Esophagus squamous epithelium (tissue), 5 donors: ENCODE results near the gene RPL7A. TPM values are rescaled to one million over a fixed set of nuclear protein-coding genes. Genes with fewer than 3 reads are reported as not detected.
"Not testable (repeated sequence)": the region's sequence is repeated elsewhere in the genome, so short reads cannot be mapped to it uniquely, and the experiment has no call there.

Source experiments
- DNase-seq: peaks from one replicate; lab custom pipeline; 2025; lab: John Stamatoyannopoulos, UW
- H3K27ac ChIP-seq, 4 donors: fragments of 200-600 bp; sonication (generic); one replicate each; pipeline ENCODE4 v1.5.1; 2016 to 2019; ENCODE audit warnings: mild to moderate bottlenecking in 1 of 4
- H3K27me3 ChIP-seq, 4 donors: fragments of 200-600 bp; sonication (generic); 1 replicate in 3 of 4; 2 replicates in 1 of 4; pipeline versions ENCODE4 v1.5.1 to v1.6.0; 2017 to 2021; ENCODE audit warnings: antibody characterized with exemption in 1 of 4
- H3K36me3 ChIP-seq, 3 donors: fragments of 200-600 bp; sonication (generic); one replicate each; pipeline ENCODE4 v1.5.1; 2016 to 2019
- H3K4me1 ChIP-seq, 3 donors: fragments of 200-600 bp; sonication (generic); one replicate each; pipeline ENCODE4 v1.5.1; 2017 to 2019
- H3K4me3 ChIP-seq, 4 donors: fragments of 200-600 bp; sonication (generic); 1 replicate in 3 of 4; 2 replicates in 1 of 4; pipeline ENCODE4 v1.5.1; 2016 to 2019; ENCODE audit warnings: mild to moderate bottlenecking in 2 of 4, moderate library complexity in 1 of 4
- H3K9me3 ChIP-seq, 3 donors: fragments of 200-600 bp; sonication (generic); one replicate each; pipeline ENCODE4 v1.5.1; 2016 to 2019
- POLR2A ChIP-seq, 4 donors: fragments of 450-650 bp; IDR thresholded peaks; one replicate each; pipeline ENCODE4 v1.6.1; 2017; ENCODE audit warnings: antibody characterized with exemption in 4 of 4, mild to moderate bottlenecking in 4 of 4, moderate library complexity in 3 of 4
- WGBS, 2 donors: methylation state at CpG; one replicate each; pipeline ENCODE4 v1.1.5; 2018; 5-methylcytosine and 5-hydroxymethylcytosine counted together
- intact Hi-C: fragments of 100-400 bp; cut with DNase I; formaldehyde crosslinking; loops from one replicate; pipeline ENCODE4 v1.15.0; 2022
- total RNA-seq, 4 donors: library from RNA; depleted of rRNA; stranded (reverse); fragments of >200 nt; gene quantifications; one replicate each; pipeline ENCODE4 v1.1.0, GENCODE V29; 2016
- TF ChIP-seq, protein P1 (sequence below), 6 experiments: fragments of 450-650 bp in 4 of 6; fragments of 200-600 bp in 2 of 6; sonication (generic) in 2 of 6; IDR thresholded peaks; one replicate each; pipeline ENCODE4 v1.5.1; 2016 to 2019; ENCODE audit warnings: antibody characterized with exemption in 6 of 6, mild to moderate bottlenecking in 4 of 6, moderate library complexity in 4 of 6
- donor health status: DM: yes; HTN: yes; CAD: no.

RPL7A gene
- total RNA-seq, 4 donors from 2014 or later, result 1,828 to 2,553 (median 2,363) TPM

DNA sequence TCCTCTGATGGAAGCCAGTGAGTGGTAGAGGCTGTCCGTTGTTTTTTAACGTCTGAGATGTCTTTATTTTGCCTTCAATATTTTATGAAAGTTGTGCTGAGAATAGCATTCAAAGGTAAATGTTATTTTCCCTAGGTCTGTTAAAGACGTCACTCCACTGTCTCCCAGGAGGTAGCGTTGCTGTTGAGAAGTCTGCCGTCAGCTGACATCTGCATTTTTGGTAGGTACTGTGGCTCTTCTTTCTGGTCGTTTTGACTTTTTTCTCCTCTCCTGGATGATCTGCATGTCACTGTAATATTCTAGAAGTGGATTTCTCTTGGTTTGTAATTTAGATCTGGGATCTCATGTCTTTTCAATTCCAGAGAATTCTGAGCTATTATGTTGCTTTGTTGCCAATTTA is 38.4 kb upstream of the RPL7A start:
- Histone ChIP-seq H3K36me3 (no peaks in the 10 kb centered on the region), H3K4me1 (peaks cover 0 to 2% (median 0%) of the 10 kb centered on the region in 3 donors), H3K9me3 (no peaks in the 10 kb centered on the region), H3K27ac (no peak overlapping the region), H3K4me3 (no peak overlapping the region), H3K27me3 (peaks cover 0 to 20% (median 0%) of the 10 kb centered on the region in 4 donors)
- no peak for DNase-seq
- intact Hi-C loops, result no loop called here
- TF ChIP-seq, protein P1, sequence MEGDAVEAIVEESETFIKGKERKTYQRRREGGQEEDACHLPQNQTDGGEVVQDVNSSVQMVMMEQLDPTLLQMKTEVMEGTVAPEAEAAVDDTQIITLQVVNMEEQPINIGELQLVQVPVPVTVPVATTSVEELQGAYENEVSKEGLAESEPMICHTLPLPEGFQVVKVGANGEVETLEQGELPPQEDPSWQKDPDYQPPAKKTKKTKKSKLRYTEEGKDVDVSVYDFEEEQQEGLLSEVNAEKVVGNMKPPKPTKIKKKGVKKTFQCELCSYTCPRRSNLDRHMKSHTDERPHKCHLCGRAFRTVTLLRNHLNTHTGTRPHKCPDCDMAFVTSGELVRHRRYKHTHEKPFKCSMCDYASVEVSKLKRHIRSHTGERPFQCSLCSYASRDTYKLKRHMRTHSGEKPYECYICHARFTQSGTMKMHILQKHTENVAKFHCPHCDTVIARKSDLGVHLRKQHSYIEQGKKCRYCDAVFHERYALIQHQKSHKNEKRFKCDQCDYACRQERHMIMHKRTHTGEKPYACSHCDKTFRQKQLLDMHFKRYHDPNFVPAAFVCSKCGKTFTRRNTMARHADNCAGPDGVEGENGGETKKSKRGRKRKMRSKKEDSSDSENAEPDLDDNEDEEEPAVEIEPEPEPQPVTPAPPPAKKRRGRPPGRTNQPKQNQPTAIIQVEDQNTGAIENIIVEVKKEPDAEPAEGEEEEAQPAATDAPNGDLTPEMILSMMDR (IDR thresholded peaks at IDR 0.05), result no peak
- TF ChIP-seq POLR2A (IDR thresholded peaks at IDR 0.05), result no peak
- 70 to 79% methylated on average over 6 of the region's 6 CpGs for WGBS, 2 donors

DNA sequence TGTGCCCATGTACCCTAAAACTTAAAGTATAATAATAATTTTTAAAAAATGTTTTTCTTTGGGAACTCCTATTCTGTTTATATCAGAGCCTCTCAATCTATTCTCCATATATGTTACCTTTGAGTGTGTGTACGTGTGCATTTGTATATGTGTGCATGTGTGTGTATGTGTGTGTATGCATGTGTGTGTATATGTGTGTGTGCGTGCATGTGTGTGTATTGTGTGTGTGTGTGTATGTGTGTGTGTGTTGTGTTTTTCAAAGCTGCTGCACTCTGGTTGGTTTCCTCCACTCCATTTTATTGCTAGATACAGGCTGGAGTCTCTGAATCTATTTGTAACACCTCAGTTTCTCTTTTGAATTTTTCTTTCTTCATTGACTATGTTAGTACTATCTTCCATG is 32.0 kb upstream of the RPL7A start:
- no peaks in the 10 kb centered on the region for H3K27me3 ChIP-seq
- H3K36me3 ChIP-seq, result no peaks in the 10 kb centered on the region
- TF ChIP-seq POLR2A (IDR thresholded peaks at IDR 0.05), result no peak
- TF ChIP-seq, protein P1 (IDR thresholded peaks at IDR 0.05), result no peak
- no peaks in the 10 kb centered on the region for H3K4me1 ChIP-seq
- no peak for DNase-seq
- H3K4me3 ChIP-seq, result no peak overlapping the region
- intact Hi-C loops, result no loop called here
- H3K27ac ChIP-seq, result no peak overlapping the region
- H3K9me3 ChIP-seq, result no peaks in the 10 kb centered on the region
- 60 to 68% methylated on average over 2 of the region's 2 CpGs for WGBS, 2 donors

DNA sequence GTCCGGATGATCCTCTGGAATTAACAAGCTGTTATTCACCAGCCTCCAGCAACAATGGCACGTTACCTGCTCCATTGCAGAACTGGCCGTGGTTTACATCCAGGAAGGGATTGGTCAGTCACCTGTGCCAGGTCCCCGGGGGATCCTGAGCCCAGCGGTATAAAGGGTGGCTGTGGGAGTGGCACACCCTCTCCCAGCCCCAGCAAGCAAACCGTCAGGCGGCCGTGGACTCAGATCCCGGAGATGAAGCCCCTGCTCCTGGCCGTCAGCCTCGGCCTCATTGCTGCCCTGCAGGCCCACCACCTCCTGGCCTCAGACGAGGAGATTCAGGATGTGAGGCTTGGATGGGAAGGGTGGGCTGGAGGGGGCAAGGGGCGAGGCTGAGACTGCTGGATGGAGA is 30.5 kb upstream of the RPL7A start:
- intact Hi-C loops, result not testable (repeated sequence)

DNA sequence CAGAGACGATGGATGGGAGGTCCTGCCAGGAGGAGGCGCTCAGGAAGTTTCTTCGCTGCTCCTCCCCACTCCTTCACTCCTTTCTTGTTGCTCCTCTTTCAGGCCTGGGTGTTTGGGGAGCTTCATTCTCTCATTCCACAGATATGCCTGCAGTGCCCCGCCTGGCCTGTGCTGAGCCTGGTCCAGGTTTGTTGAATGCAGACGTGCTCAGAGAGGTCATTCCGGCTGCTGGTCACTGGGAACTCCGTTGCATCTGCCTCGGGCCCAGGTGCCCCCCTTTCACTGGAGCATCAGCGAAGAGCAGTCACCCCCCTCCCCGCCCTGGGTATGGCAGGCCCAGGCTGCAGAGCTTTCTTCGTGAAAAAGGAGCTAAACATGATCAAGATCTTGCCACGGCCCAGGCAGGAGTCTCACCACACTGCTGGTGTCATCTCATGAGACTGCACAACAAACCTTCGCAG is 27.6 kb upstream of the RPL7A start:
- H3K36me3 ChIP-seq, result no peaks in the 10 kb centered on the region
- H3K9me3 ChIP-seq, result no peaks in the 10 kb centered on the region
- no peak for DNase-seq
- intact Hi-C loops, result loop anchor here (5.0 kb wide), 1 partner anchor 133 kb away; no protein-coding TSS in a partner anchor
- no peaks in the 10 kb centered on the region for H3K4me1 ChIP-seq
- H3K27ac ChIP-seq, result no peak overlapping the region
- WGBS, 2 donors, result 82 to 87% methylated on average over 3 to 4 of the region's 13 CpGs
- H3K4me3 ChIP-seq, result no peak overlapping the region
- H3K27me3 ChIP-seq, result no peaks in the 10 kb centered on the region
- TF ChIP-seq, protein P1 (IDR thresholded peaks at IDR 0.05), result no peak
- no peak for TF ChIP-seq POLR2A (IDR thresholded peaks at IDR 0.05)

More for the DNA sequence above, 30.5 kb upstream of the RPL7A start:
- not testable (repeated sequence) for H3K4me3 ChIP-seq, H3K9me3 ChIP-seq, H3K27me3 ChIP-seq, H3K36me3 ChIP-seq, H3K4me1 ChIP-seq, DNase-seq, H3K27ac ChIP-seq
- WGBS, 2 donors, result 38% methylated on average over 3 of the region's 13 CpGs; no CpG with 5 or more reads in 1 of the 2 donors

DNA sequence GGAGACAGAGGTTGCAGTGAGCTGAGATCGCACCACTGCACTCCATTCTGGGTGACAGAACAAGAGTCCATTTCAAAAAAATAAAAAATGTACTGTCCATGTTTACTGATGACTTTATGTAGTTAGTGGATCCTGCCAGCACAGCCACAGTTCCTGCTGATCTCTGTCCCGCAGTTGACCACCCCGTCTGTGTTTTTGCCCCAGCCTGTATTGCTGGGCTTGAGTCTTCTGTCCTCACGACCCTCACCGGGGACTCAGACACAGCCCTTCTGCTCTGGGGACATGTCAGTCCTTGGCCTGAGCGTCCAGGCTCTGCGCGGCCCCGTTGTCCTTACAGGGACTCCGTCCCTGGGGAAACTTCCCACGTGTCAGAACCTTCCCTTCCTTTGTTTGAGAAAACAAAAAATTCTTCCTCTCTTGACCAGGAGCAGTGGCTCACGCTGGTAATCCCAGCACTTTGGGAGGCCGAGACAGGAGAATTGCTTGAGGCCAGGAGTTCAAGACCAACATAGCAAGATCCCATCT is 26.5 kb upstream of the RPL7A start:
- no peak for DNase-seq

More for the DNA sequence above, 26.5 kb upstream of the RPL7A start:
- Histone ChIP-seq H3K27ac (no peak overlapping the region), H3K4me1 (no peaks in the 10 kb centered on the region), H3K4me3 (no peak overlapping the region), H3K9me3 (no peaks in the 10 kb centered on the region), H3K27me3 (no peaks in the 10 kb centered on the region), H3K36me3 (no peaks in the 10 kb centered on the region)
- 76 to 81% methylated on average over 5 to 13 of the region's 13 CpGs for WGBS, 2 donors
- intact Hi-C loops, result loop anchor here (5.0 kb wide), 1 partner anchor 134 kb away; no protein-coding TSS in a partner anchor
- no peak for TF ChIP-seq POLR2A (IDR thresholded peaks at IDR 0.05)
- TF ChIP-seq, protein P1 (IDR thresholded peaks at IDR 0.05), result no peak
